ENCODE results near the gene MAGEA2B. TPM values are rescaled to one million over a fixed set of nuclear protein-coding genes. Genes with fewer than 3 reads are reported as not detected.
"Not testable (repeated sequence)": the region's sequence is repeated elsewhere in the genome, so short reads cannot be mapped to it uniquely, and the experiment has no call there.

MAGEA2B gene, protein sequence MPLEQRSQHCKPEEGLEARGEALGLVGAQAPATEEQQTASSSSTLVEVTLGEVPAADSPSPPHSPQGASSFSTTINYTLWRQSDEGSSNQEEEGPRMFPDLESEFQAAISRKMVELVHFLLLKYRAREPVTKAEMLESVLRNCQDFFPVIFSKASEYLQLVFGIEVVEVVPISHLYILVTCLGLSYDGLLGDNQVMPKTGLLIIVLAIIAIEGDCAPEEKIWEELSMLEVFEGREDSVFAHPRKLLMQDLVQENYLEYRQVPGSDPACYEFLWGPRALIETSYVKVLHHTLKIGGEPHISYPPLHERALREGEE
- total RNA-seq, result not detected in 2 replicates
- 0.29 TPM in 1 of 2 replicates, not detected in the other for polyA plus RNA-seq

DNA sequence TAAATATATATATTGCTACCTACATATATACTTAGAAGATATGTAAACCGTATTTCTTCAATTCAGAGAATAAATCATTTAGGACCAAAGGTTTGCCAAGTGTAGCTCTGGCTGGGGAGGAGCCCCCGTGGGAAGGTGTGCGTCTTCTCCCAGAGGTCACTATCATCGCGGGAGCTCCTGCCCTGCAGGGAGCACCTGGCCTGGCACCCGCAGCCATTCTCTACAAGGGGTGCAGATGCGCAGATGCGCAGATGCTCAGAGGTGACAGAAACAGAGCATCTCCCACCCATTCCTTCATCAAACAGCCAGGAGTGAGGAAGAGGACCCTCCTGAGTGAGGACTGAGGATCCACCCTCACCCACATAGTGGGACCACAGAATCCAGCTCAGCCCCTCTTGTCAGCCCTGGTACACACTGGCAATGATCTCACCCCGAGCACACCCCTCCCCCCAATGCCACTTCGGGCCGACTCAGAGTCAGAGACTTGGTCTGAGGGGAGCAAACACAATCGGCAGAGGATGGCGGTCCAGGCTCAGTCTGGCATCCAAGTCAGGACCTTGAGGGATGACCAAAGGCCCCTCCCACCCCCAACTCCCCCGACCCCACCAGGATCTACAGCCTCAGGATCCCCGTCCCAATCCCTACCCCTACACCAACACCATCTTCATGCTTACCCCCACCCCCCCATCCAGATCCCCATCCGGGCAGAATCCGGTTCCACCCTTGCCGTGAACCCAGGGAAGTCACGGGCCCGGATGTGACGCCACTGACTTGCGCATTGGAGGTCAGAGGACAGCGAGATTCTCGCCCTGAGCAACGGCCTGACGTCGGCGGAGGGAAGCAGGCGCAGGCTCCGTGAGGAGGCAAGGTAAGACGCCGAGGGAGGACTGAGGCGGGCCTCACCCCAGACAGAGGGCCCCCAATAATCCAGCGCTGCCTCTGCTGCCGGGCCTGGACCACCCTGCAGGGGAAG lies at the start of gene MAGEA2B:
Gene MAGEA2B, plus strand, starts transcription at position 814 of the 973 bp plus-strand sequence. CDS start 2,479 bp downstream, outside the sequence.
- H3K4me3 ChIP-seq; H3K4me1 ChIP-seq (ENCODE audit: low read depth); DNase-seq (ENCODE audit: low read depth in 1 of 2, low spot score in 1 of 2); H3K9me3 ChIP-seq (ENCODE audit: low read depth); H3K27me3 ChIP-seq; H3K27ac ChIP-seq; H3K36me3 ChIP-seq: not testable (repeated sequence)

- no peak overlapping the region for H3K27ac ChIP-seq
- no peaks in the 10 kb centered on the region for H3K27me3 ChIP-seq
- DNase-seq (ENCODE audit: low read depth in 1 of 2, low spot score in 1 of 2), result no peak
- no peaks in the 10 kb centered on the region for H3K9me3 ChIP-seq (ENCODE audit: low read depth)
- TF ChIP-seq, protein P1, sequence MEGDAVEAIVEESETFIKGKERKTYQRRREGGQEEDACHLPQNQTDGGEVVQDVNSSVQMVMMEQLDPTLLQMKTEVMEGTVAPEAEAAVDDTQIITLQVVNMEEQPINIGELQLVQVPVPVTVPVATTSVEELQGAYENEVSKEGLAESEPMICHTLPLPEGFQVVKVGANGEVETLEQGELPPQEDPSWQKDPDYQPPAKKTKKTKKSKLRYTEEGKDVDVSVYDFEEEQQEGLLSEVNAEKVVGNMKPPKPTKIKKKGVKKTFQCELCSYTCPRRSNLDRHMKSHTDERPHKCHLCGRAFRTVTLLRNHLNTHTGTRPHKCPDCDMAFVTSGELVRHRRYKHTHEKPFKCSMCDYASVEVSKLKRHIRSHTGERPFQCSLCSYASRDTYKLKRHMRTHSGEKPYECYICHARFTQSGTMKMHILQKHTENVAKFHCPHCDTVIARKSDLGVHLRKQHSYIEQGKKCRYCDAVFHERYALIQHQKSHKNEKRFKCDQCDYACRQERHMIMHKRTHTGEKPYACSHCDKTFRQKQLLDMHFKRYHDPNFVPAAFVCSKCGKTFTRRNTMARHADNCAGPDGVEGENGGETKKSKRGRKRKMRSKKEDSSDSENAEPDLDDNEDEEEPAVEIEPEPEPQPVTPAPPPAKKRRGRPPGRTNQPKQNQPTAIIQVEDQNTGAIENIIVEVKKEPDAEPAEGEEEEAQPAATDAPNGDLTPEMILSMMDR (IDR thresholded peaks at IDR 0.05; ENCODE audit: low read depth, low read length), result no peak
- H3K36me3 ChIP-seq, result no peaks in the 10 kb centered on the region
- H3K4me1 ChIP-seq (ENCODE audit: low read depth), result no peaks in the 10 kb centered on the region
- H3K4me3 ChIP-seq, result no peak overlapping the region
Observed at GRCh38 chrX:152674135-152674534, 40.3 kb upstream of the MAGEA2B start.

GRCh38 chrX:152674652-152675051 lies 39.8 kb upstream of the MAGEA2B start:
- not testable (repeated sequence) for H3K4me1 ChIP-seq (ENCODE audit: low read depth); H3K27ac ChIP-seq; DNase-seq (ENCODE audit: low read depth in 1 of 2, low spot score in 1 of 2); H3K36me3 ChIP-seq; H3K4me3 ChIP-seq; H3K9me3 ChIP-seq (ENCODE audit: low read depth); H3K27me3 ChIP-seq

DNA sequence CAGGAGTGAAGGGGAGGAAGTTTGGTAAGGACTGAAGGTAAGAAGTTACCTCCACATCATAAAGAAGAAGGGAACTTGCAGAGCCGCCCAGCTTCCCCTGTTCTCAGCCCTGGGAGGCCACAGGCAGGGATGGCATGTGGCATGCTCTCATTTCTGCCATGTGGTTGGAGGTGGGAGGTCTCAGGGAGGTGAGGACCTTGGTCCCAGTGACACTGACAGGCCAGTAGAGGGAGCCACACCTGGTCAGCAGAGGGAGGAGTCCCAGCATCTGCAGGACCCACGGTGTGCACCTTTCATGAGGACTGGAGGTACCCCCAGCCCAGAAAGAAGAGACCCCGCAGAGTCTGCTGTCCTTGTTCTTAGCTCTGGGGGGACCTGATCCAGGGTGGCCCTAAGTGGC lies 33.4 kb upstream of the MAGEA2B start:
- not testable (repeated sequence) for H3K4me3 ChIP-seq; H3K4me1 ChIP-seq (ENCODE audit: low read depth); H3K9me3 ChIP-seq (ENCODE audit: low read depth); H3K36me3 ChIP-seq; H3K27ac ChIP-seq; DNase-seq (ENCODE audit: low read depth in 1 of 2, low spot score in 1 of 2); H3K27me3 ChIP-seq

DNA sequence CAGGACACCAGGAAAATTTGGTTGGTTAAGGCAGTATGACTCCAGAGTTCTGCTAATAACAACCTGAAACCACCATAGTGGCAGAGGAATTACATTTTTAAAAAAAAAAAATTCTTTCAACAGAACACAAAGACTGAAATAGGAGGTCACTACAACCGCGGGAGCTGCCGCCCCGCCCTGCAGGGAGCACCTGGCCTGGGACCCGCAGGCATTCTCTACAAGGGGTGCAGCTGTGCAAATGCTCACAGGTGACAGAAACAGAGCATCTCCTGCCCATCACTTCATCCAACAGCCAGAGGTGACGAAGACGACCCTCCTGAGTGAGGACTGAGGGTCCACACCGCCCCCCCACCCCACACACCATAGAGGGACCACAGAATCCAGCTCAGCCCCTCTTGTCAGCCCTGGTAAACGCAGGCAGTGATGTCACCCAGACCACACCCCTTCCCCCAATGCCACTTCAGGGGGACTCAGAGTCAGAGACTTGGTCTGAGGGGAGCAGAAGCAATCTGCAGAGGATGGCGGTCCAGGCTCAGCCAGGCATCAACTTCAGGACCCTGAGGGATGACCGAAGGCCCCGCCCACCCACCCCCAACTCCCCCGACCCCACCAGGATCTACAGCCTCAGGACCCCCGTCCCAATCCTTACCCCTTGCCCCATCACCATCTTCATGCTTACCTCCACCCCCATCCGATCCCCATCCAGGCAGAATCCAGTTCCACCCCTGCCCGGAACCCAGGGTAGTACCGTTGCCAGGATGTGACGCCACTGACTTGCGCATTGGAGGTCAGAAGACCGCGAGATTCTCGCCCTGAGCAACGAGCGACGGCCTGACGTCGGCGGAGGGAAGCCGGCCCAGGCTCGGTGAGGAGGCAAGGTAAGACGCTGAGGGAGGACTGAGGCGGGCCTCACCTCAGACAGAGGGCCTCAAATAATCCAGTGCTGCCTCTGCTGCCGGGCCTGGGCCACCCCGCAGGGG lies 16.2 kb upstream of the MAGEA2B start, which contains the start of gene MAGEA3:
Gene MAGEA3, plus strand, starts transcription at position 843 of the 980 bp plus-strand sequence. CDS start 2,039 bp downstream, outside the sequence.
- not testable (repeated sequence) for H3K36me3 ChIP-seq; H3K27ac ChIP-seq; H3K9me3 ChIP-seq (ENCODE audit: low read depth); H3K27me3 ChIP-seq; H3K4me1 ChIP-seq (ENCODE audit: low read depth); H3K4me3 ChIP-seq; DNase-seq (ENCODE audit: low read depth in 1 of 2, low spot score in 1 of 2)

- not testable (repeated sequence) for H3K4me1 ChIP-seq (ENCODE audit: low read depth); DNase-seq (ENCODE audit: low read depth in 1 of 2, low spot score in 1 of 2); H3K36me3 ChIP-seq; H3K27me3 ChIP-seq; H3K27ac ChIP-seq; H3K4me3 ChIP-seq; H3K9me3 ChIP-seq (ENCODE audit: low read depth)
Observed at GRCh38 chrX:152700390-152700789, 14.0 kb upstream of the MAGEA2B start.

DNA sequence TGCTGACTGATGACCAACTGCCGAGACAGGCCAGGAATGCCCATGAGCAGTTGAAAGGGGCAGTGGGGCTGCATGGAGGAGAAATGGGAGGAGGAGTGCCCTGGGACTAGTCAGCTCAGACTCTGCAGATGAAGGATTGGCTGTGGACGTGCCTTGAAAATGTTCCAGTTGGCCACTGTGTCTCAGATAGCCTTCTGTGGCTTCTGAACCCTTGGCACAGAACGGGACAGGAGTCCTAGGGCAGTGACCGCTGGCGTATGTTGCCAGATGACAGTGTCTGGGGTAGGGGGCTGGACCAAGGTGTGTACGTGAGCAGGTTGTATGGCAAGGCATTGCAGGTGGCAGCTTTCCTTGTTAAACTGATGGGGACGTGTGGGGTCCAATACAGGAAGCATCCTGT lies 7.9 kb upstream of the MAGEA2B start:
- not testable (repeated sequence) for H3K27me3 ChIP-seq; H3K36me3 ChIP-seq; H3K4me1 ChIP-seq (ENCODE audit: low read depth); H3K9me3 ChIP-seq (ENCODE audit: low read depth); H3K4me3 ChIP-seq; H3K27ac ChIP-seq; DNase-seq (ENCODE audit: low read depth in 1 of 2, low spot score in 1 of 2)

- H3K4me3 ChIP-seq; DNase-seq (ENCODE audit: low read depth in 1 of 2, low spot score in 1 of 2); H3K4me1 ChIP-seq (ENCODE audit: low read depth): not testable (repeated sequence)
Observed at GRCh38 chrX:152709173-152709572, 5.3 kb upstream of the MAGEA2B start, which contains the start of gene CSAG2. TSS of gene CSAG2 (minus strand) at chrX:152709273. CDS start at chrX:152709112, 161 bp downstream.

GRCh38 chrX:152713195-152713594 lies 1.2 kb upstream of the MAGEA2B start:
- not testable (repeated sequence) for H3K9me3 ChIP-seq (ENCODE audit: low read depth); DNase-seq (ENCODE audit: low read depth in 1 of 2, low spot score in 1 of 2); H3K36me3 ChIP-seq; H3K4me3 ChIP-seq; H3K27me3 ChIP-seq; H3K4me1 ChIP-seq (ENCODE audit: low read depth); H3K27ac ChIP-seq

More at GRCh38 chrX:152709173-152709572, 5.3 kb upstream of the MAGEA2B start, which contains the start of gene CSAG2:
- not testable (repeated sequence) for H3K27me3 ChIP-seq; H3K27ac ChIP-seq; H3K9me3 ChIP-seq (ENCODE audit: low read depth); H3K36me3 ChIP-seq
